GM18520 (cell line): ENCODE results near the gene ABHD10.
"Not testable (repeated sequence)": the region's sequence is repeated elsewhere in the genome, so short reads cannot be mapped to it uniquely, and the experiment has no call there.

Source experiments
- ATAC-seq: cut with Tn5 transposase; IDR thresholded peaks from one replicate; pipeline ENCODE4 v1.9.1; 2021; ENCODE audit not compliant: unreplicated experiment

The ABHD10 gene

GRCh38 chr3:112027826-112028225, 49.0 kb downstream of the ABHD10 start:
- ATAC-seq, result no peak

- ATAC-seq, result no peak
Observed at GRCh38 chr3:112030901-112031300, 52.1 kb downstream of the ABHD10 start.

GRCh38 chr3:112032098-112032731, 53.4 kb downstream of the ABHD10 start:
- no peak for ATAC-seq

- ATAC-seq, result no peak
Observed at GRCh38 chr3:112034436-112034835, 55.6 kb downstream of the ABHD10 start, which contains the start of gene TMPRSS7. TSS of gene TMPRSS7 (plus strand) at chr3:112034736. CDS start at chr3:112034846, 110 bp downstream.

GRCh38 chr3:112035241-112035640, 56.4 kb downstream of the ABHD10 start:
- ATAC-seq, result no peak

GRCh38 chr3:112037194-112037593, 58.4 kb downstream of the ABHD10 start:
- not testable (repeated sequence) for ATAC-seq

- ATAC-seq, result no peak
Observed at GRCh38 chr3:112038863-112039262, 60.0 kb downstream of the ABHD10 start.

- no peak for ATAC-seq
Observed at GRCh38 chr3:112041321-112041720, 62.5 kb downstream of the ABHD10 start.

GRCh38 chr3:112042842-112043280, 64.0 kb downstream of the ABHD10 start:
- no peak for ATAC-seq
